Spinal cord (tissue), 10 donors: ENCODE data around the gene IL17RD. TPM values are rescaled to one million over a fixed set of nuclear protein-coding genes. Genes with fewer than 3 reads are reported as not detected.
A peak's percentile ranks its signal among the peaks of the same experiment; 100 is the strongest.

Experiments
- DNase-seq, 6 donors: peaks; one replicate each; pipeline versions ENCODE4 v3.0.0 to v3.0.0-alpha.2; 2013 to 2015; ENCODE audit warnings: low spot score in 6 of 6, low read depth in 4 of 6
- H3K27ac ChIP-seq: one replicate; pipeline ENCODE4 v1.5.1; 2013; ENCODE audit warnings: low read depth, low read length, control low read depth
- H3K27me3 ChIP-seq: one replicate; pipeline ENCODE4 v1.6.1; 2013; ENCODE audit warnings: low read length; ENCODE audit not compliant: control insufficient read depth, insufficient read depth
- H3K36me3 ChIP-seq: one replicate; pipeline ENCODE4 v1.6.1; 2013; ENCODE audit warnings: low read length; ENCODE audit not compliant: control insufficient read depth, insufficient read depth
- H3K4me1 ChIP-seq: one replicate; pipeline ENCODE4 v1.6.1; 2013; ENCODE audit warnings: low read length; ENCODE audit not compliant: control insufficient read depth, insufficient read depth
- H3K4me3 ChIP-seq: one replicate; pipeline ENCODE4 v1.5.1; 2013; ENCODE audit warnings: low read depth, low read length, control low read depth
- H3K9me3 ChIP-seq: one replicate; pipeline ENCODE4 v1.6.1; 2013; ENCODE audit warnings: low read length; ENCODE audit not compliant: control insufficient read depth, insufficient read depth
- WGBS: methylation state at CpG from one replicate; pipeline ENCODE4 v1.1.5; 2013; ENCODE audit warnings: missing lambda C conversion rate; ENCODE audit not compliant: insufficient coverage; 5-methylcytosine and 5-hydroxymethylcytosine counted together
- polyA plus RNA-seq, 2 donors: library from polyadenylated mRNA; unstranded; fragments of 120-200 nt; gene quantifications; one replicate each; pipeline ENCODE4 v1.2.1, GENCODE V29; 2013; ENCODE audit not compliant: insufficient read length in 2 of 2
- total RNA-seq, 2 donors: library from RNA; depleted of rRNA in 1 of 2; stranded (reverse); fragments of 120-200 nt in 1 of 2; fragments of >200 nt in 1 of 2; gene quantifications; one replicate each; pipeline versions ENCODE4 v1.2.3 to v1.2.4, GENCODE V29; 2013 to 2014
- donor health status: healthy.

Gene IL17RD
- total and polyA plus RNA-seq, 4 donors, result 17.3 to 28.5 (median 24.2) TPM

DNA sequence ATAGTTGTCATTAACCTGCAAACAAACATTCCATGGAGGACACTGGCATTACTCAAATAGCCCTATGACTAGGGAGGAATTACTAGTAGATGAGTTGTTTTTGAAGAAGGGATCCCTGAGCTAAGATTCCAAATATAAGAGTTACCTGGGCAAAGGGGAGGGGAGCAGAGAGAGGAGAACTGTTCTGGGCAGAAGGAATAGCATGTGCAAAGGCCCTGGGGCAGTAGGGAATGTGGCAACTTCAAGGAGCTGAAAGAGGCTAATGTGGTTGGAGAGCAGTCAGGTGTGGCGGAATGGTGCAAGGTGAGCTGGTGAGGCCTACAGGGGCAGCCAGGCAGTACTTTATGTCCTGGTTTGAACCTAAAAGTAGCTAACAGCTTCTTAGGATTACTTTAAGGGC is 5.8 kb upstream of the IL17RD start:
- Histone ChIP-seq H3K4me1 (peaks cover 8% of the 10 kb centered on the region), H3K9me3 (no peaks in the 10 kb centered on the region), H3K4me3 (no peak overlapping the region), H3K27ac (no peak overlapping the region), H3K36me3 (no peaks in the 10 kb centered on the region), H3K27me3 (peaks cover 2% of the 10 kb centered on the region)
- WGBS, result 100% methylated on average over 1 of the region's 1 CpG
- no peak for DNase-seq

DNA sequence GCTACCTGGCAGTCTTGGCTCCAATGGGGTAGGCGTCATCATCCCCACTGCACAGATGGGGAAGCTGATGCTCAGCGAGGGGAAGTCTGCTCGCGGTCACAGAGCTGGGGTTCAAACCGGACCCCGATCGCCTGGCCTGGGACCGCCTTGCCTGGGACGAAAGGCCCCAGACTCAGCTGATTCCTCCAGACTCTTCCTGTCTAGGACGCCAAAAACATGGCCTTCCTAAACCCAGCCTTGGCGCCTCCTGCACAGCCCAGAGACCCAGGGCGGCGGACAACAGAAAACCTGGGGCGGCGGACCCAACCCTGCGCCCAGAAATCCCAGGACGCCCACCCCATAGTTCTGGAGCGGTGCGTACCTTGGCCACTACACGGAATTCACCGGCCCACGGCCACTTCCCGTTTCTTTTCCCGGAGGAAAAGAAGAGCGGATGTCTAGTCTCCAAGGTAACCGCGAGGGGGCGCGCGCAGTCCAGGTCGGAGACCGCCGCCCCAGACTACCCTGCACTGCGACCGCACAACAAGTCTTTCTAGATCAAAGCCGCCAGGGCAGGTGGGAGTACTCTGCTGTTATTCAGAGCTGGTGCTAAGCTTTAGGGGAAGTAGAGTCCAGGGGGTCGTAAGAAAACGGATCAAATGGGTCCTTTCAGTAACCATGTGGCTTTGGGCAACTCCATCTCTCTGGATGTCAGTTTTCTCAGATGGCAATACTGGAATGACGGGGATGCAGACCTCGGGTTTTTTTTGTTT is 4.9 kb upstream of the IL17RD start:
- peak in 4 of 6 donors; percentile 38 to 90 (median 72) for DNase-seq
- Histone ChIP-seq H3K36me3 (no peaks in the 10 kb centered on the region), H3K27me3 (peaks cover 2% of the 10 kb centered on the region), H3K27ac (no peak overlapping the region), H3K9me3 (no peaks in the 10 kb centered on the region), H3K4me3 (peak overlapping the region; percentile 58), H3K4me1 (peaks cover 8% of the 10 kb centered on the region)
- 15% methylated on average over 37 of the region's 40 CpGs for WGBS

DNA sequence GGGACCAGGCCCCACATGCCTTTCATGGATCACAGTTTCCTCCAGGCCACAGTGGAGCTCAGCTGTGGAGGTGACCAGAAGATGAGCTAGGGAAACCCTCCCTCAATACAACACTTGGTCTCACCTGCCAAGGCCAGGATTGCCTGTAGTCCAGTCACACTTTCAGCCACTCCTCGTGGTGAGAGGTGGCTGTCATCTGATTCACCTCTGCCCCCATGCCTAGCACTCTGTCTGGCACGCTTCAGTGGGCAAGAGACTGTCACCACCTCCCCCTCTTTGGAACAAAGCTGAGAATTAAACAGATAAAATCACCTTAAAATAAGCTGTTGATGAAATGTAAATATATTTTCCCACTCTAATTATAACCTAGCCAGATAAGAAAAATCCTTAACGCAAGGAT is 4.0 kb upstream of the IL17RD start:
- no CpG with 5 or more reads among the region's 3 CpGs for WGBS
- no peak for DNase-seq
- H3K4me3 ChIP-seq, result no peak overlapping the region
- peaks cover 15% of the 10 kb centered on the region for H3K4me1 ChIP-seq
- H3K27ac ChIP-seq, result no peak overlapping the region
- H3K9me3 ChIP-seq, result no peaks in the 10 kb centered on the region
- H3K27me3 ChIP-seq, result peaks cover 2% of the 10 kb centered on the region
- H3K36me3 ChIP-seq, result no peaks in the 10 kb centered on the region

DNA sequence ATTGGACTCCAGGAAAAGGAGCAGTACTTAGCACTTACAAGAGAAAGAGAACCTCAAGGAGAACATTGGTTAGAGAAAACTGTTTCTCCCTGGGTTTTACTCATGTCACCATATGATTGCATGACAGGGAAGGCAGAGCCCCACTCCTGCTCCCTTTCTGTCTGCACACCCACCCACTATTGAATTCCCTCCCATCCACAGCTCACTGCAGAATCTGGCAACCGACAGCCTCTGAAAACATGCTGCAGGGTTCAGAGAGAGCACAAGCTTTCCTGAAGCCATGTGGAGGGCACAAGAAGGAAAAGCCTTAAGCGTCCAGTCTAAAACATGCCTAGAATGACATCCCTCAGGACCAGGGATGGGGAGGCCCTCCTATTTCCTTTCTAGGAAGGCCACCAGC is 3.0 kb upstream of the IL17RD start:
- peaks cover 20% of the 10 kb centered on the region for H3K4me1 ChIP-seq
- no peaks in the 10 kb centered on the region for H3K36me3 ChIP-seq
- H3K4me3 ChIP-seq, result no peak overlapping the region
- WGBS, result 45% methylated on average over 1 of the region's 2 CpGs
- H3K9me3 ChIP-seq, result no peaks in the 10 kb centered on the region
- no peak for DNase-seq
- no peak overlapping the region for H3K27ac ChIP-seq
- H3K27me3 ChIP-seq, result peaks cover 4% of the 10 kb centered on the region

DNA sequence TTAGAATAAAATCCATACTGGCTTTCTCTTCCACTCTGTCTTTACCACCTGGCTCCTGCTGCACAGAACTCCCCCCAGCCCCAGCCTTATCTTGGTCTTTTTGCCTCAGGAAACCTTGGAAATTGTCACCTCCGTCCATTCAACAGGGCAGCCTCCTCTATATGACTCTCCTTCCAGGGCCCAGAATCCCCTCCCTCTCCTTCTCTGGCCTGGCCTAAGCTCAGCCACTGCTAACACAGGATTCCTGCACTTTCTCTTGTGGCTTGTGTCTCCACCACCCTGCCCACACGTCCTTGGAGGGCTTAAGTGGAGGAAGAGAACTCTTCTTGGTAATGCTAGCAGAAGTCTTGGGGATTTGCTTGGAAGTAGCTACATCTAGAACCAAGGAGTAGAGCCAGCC is 1.5 kb upstream of the IL17RD start:
- no peak for DNase-seq
- H3K4me1 ChIP-seq, result peaks cover 24% of the 10 kb centered on the region

DNA sequence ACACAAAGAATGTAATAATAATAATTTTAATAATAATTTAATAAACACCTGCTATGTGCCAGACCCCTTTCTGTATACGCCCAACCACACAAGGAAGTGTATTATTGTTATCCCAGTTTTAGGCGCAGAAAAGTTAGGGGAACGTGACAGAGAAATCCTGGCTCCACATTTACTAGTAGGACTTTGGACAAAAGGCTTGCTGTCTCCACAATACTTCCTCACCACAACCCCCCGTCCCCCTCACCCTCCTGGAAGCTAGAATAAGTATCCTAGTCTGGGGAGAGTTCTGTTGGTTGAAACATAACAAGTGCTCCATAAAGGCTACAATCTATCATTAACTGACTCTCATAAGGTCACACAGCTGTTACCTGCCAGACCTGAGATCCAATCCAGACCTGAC is 488 bp upstream of the IL17RD start:
- Histone ChIP-seq H3K9me3 (no peaks in the 10 kb centered on the region), H3K27ac (no peak overlapping the region), H3K4me1 (peaks cover 27% of the 10 kb centered on the region), H3K27me3 (peaks cover 6% of the 10 kb centered on the region), H3K36me3 (no peaks in the 10 kb centered on the region), H3K4me3 (no peak overlapping the region)
- DNase-seq, result no peak
- WGBS, result no CpG with 5 or more reads among the region's 4 CpGs

More for the DNA sequence above, 1.5 kb upstream of the IL17RD start:
- H3K27ac ChIP-seq, result no peak overlapping the region
- H3K27me3 ChIP-seq, result peaks cover 6% of the 10 kb centered on the region
- no peaks in the 10 kb centered on the region for H3K36me3 ChIP-seq
- H3K4me3 ChIP-seq, result no peak overlapping the region
- no peaks in the 10 kb centered on the region for H3K9me3 ChIP-seq
- WGBS, result 88% methylated on average over 2 of the region's 2 CpGs

DNA sequence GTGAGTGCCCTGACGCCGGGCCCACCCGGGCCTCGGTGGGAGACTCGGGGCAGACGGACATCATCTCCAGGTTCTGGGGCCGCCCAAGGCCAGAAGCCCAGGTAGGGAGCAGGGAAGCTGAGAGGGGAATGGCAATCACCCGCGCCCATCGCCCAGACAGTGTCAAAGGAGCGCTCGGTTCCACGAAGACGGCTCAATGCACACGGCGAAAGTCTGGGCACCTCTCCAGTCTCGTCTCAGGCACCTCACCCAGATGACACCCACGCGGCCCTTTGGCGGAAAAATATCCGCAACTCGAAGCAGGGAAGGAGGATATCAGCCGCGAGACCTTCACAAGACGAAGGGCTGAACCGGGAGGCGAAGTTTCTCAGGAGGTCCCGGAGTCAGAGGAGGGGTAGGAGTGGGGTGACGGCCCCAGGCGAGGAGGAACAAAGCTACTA is 916 bp downstream of the IL17RD start:
- Histone ChIP-seq H3K36me3 (no peaks in the 10 kb centered on the region), H3K9me3 (no peaks in the 10 kb centered on the region), H3K4me1 (peaks cover 31% of the 10 kb centered on the region), H3K27me3 (peaks cover 6% of the 10 kb centered on the region), H3K4me3 (peak overlapping the region; percentile 48), H3K27ac (no peak overlapping the region)
- 2% methylated on average over 28 of the region's 30 CpGs for WGBS
- peak in 2 of 6 donors; percentile 57 to 66 for DNase-seq

DNA sequence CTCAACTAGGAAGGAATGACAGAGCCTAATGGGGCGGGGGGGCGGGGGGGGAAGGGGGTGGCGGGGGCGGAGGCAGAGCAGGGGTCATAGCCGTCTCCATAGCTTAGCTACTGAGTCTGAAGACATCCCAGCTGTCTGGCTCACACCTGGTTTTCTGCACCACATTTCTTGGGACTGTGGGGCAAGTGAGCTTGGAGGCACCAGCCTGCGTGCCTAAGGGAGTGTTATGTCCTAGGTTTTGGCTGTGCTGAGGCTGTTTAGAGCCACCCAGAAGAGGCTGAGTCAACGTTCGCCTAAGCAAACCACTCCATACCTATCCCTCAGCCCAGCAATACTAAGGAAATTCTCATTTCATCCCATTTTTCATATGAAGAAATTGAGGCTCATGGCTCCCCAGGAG is 1.4 kb downstream of the IL17RD start:
- 40% methylated on average over 4 of the region's 8 CpGs for WGBS
- H3K4me1 ChIP-seq, result peaks cover 32% of the 10 kb centered on the region
- no peak for DNase-seq
- peak overlapping the region; percentile 48 for H3K4me3 ChIP-seq
- H3K9me3 ChIP-seq, result no peaks in the 10 kb centered on the region
- H3K27me3 ChIP-seq, result peaks cover 6% of the 10 kb centered on the region
- no peaks in the 10 kb centered on the region for H3K36me3 ChIP-seq
- H3K27ac ChIP-seq, result no peak overlapping the region

DNA sequence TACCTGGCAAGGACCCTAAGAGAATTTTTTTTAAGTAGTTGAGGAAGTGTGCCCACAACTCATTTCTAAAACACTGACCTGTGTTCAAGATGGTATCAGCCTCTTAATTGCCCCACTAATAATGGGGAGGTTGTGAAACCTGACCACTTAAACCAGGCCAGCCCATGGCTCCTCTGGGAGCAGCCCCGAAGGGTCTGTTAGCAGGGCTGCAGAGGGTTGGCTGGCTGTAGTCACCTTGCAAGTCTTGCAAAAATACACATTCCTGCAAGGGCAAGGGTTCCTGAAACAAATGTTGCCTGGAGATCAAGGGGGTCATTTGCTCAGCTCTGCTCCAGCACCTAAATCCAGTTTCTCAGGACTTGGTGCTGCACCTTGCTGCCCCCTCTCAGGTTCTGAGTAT is 3.2 kb downstream of the IL17RD start:
- Histone ChIP-seq H3K27ac (no peak overlapping the region), H3K27me3 (peaks cover 3% of the 10 kb centered on the region), H3K36me3 (no peaks in the 10 kb centered on the region), H3K4me3 (no peak overlapping the region), H3K4me1 (peaks cover 39% of the 10 kb centered on the region), H3K9me3 (no peaks in the 10 kb centered on the region)
- DNase-seq, result no peak
- 78% methylated on average over 1 of the region's 1 CpG for WGBS
